GM23338 (cell line): Measurements from ENCODE around the gene UBE2L6.

Experiments used
- ETS1 ChIP-seq: IDR thresholded peaks from 2 replicates; pipeline ENCODE4 v1.6.1; 2016; ENCODE audit warnings: antibody characterized with exemption
- POLR2AphosphoS5 ChIP-seq: IDR thresholded peaks from 2 replicates; pipeline ENCODE4 v1.6.1; 2016; ENCODE audit warnings: antibody characterized with exemption, low read depth
- TF ChIP-seq, protein P1 (sequence below), 2 experiments: fragments of 200-600 bp in 1 of 2; sonication (generic) in 1 of 2; conservative IDR thresholded peaks; 2 replicates each; pipeline versions ENCODE4 v1.5.1 to v1.6.1; 2016 to 2017; ENCODE audit warnings: antibody characterized with exemption in 2 of 2, low read depth in 2 of 2, mild to moderate bottlenecking in 2 of 2, moderate library complexity in 1 of 2

DNA sequence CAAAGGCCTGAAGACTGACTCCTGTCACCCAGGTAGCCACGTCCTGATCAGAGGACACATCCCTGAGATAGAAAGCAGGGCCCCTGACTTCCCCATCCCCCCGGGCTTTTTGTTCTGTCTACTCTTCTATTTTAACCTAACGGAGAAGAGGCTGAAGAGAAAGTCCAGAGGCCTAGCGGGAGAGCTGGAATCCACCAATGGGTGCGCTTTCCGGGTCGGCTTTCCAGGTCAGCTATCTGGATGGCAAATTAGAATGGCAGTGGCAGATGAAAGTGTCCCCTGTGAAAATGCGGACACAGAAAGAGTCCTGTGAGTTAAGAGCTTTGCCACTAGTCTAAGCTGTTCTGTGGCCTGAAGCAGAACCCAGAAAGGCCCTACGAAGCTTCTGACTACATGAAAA is 16.9 kb upstream of the UBE2L6 start:
- TF ChIP-seq, protein P1, sequence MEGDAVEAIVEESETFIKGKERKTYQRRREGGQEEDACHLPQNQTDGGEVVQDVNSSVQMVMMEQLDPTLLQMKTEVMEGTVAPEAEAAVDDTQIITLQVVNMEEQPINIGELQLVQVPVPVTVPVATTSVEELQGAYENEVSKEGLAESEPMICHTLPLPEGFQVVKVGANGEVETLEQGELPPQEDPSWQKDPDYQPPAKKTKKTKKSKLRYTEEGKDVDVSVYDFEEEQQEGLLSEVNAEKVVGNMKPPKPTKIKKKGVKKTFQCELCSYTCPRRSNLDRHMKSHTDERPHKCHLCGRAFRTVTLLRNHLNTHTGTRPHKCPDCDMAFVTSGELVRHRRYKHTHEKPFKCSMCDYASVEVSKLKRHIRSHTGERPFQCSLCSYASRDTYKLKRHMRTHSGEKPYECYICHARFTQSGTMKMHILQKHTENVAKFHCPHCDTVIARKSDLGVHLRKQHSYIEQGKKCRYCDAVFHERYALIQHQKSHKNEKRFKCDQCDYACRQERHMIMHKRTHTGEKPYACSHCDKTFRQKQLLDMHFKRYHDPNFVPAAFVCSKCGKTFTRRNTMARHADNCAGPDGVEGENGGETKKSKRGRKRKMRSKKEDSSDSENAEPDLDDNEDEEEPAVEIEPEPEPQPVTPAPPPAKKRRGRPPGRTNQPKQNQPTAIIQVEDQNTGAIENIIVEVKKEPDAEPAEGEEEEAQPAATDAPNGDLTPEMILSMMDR (conservative IDR thresholded peaks at IDR 0.05; ENCODE audit: low read depth in 2 of 2), result no peak
- TF ChIP-seq POLR2AphosphoS5 (no peak), ETS1 (no peak)
